Liver (tissue), 3 donors: ENCODE measurements around the gene EEFSEC.

Source experiments
- CTCF ChIP-seq: fragments of 150-350 bp; IDR thresholded peaks from 2 replicates; pipeline ENCODE4 v1.5.1; 2017; ENCODE audit warnings: improper control_type of control experiment, low read depth, low read length; ENCODE audit not compliant: missing input control
- EGR1 ChIP-seq, 2 donors: IDR thresholded peaks; 2 replicates each; pipeline ENCODE4 v1.6.1; 2016 to 2018; ENCODE audit warnings: antibody characterized with exemption in 2 of 2, low read depth in 2 of 2
- FOXA1 ChIP-seq: IDR thresholded peaks from 2 replicates; pipeline ENCODE4 v1.6.1; 2016; ENCODE audit warnings: antibody characterized with exemption
- GABPA ChIP-seq, 2 donors: IDR thresholded peaks in 1 of 2; conservative IDR thresholded peaks in 1 of 2; 2 replicates each; pipeline ENCODE4 v1.6.1; 2016; ENCODE audit warnings: antibody characterized with exemption in 2 of 2, mild to moderate bottlenecking in 1 of 2, moderate library complexity in 1 of 2
- HNF4A ChIP-seq, 2 donors: conservative IDR thresholded peaks; 2 replicates each; pipeline ENCODE4 v1.6.1; 2016; ENCODE audit warnings: antibody characterized with exemption in 2 of 2, mild to moderate bottlenecking in 2 of 2
- HNF4G ChIP-seq: IDR thresholded peaks from 2 replicates; pipeline ENCODE4 v1.6.1; 2016; ENCODE audit warnings: antibody characterized with exemption
- MAX ChIP-seq: IDR thresholded peaks from 2 replicates; pipeline ENCODE4 v1.6.1; 2016; ENCODE audit warnings: antibody characterized with exemption
- NR2F2 ChIP-seq: IDR thresholded peaks from 2 replicates; pipeline ENCODE4 v1.6.1; 2016; ENCODE audit warnings: antibody characterized with exemption
- RAD21 ChIP-seq, 2 donors: IDR thresholded peaks; 2 replicates each; pipeline ENCODE4 v1.6.1; 2016; ENCODE audit warnings: antibody characterized with exemption in 2 of 2, mild to moderate bottlenecking in 2 of 2
- RXRA ChIP-seq, 2 donors: IDR thresholded peaks; 2 replicates each; pipeline ENCODE4 v1.6.1; 2017 to 2018; ENCODE audit warnings: antibody characterized with exemption in 2 of 2, mild to moderate bottlenecking in 1 of 2
- SP1 ChIP-seq: IDR thresholded peaks from 2 replicates; pipeline ENCODE4 v1.6.1; 2018; ENCODE audit warnings: antibody characterized with exemption, mild to moderate bottlenecking
- TAF1 ChIP-seq: conservative IDR thresholded peaks from 2 replicates; pipeline ENCODE4 v1.6.1; 2016; ENCODE audit warnings: antibody characterized with exemption, mild to moderate bottlenecking
- ZBTB33 ChIP-seq: IDR thresholded peaks from 2 replicates; pipeline ENCODE4 v1.6.1; 2016; ENCODE audit warnings: antibody characterized with exemption
- TF ChIP-seq, protein P1 (sequence below): IDR thresholded peaks from 2 replicates; pipeline ENCODE4 v1.6.1; 2016; ENCODE audit warnings: antibody characterized with exemption, mild to moderate bottlenecking
- donor health status: healthy.
- donor health status: healthy.

- no peak for TF ChIP-seq MAX
- no peak for TF ChIP-seq FOXA1
- no peak for TF ChIP-seq CTCF
- no peak for TF ChIP-seq ZBTB33
- TF ChIP-seq GABPA (IDR thresholded peaks at IDR 0.05 in 1 of 2, conservative IDR thresholded peaks at IDR 0.05 in 1 of 2) = no peak
- TF ChIP-seq TAF1 = no peak
- TF ChIP-seq, protein P1, sequence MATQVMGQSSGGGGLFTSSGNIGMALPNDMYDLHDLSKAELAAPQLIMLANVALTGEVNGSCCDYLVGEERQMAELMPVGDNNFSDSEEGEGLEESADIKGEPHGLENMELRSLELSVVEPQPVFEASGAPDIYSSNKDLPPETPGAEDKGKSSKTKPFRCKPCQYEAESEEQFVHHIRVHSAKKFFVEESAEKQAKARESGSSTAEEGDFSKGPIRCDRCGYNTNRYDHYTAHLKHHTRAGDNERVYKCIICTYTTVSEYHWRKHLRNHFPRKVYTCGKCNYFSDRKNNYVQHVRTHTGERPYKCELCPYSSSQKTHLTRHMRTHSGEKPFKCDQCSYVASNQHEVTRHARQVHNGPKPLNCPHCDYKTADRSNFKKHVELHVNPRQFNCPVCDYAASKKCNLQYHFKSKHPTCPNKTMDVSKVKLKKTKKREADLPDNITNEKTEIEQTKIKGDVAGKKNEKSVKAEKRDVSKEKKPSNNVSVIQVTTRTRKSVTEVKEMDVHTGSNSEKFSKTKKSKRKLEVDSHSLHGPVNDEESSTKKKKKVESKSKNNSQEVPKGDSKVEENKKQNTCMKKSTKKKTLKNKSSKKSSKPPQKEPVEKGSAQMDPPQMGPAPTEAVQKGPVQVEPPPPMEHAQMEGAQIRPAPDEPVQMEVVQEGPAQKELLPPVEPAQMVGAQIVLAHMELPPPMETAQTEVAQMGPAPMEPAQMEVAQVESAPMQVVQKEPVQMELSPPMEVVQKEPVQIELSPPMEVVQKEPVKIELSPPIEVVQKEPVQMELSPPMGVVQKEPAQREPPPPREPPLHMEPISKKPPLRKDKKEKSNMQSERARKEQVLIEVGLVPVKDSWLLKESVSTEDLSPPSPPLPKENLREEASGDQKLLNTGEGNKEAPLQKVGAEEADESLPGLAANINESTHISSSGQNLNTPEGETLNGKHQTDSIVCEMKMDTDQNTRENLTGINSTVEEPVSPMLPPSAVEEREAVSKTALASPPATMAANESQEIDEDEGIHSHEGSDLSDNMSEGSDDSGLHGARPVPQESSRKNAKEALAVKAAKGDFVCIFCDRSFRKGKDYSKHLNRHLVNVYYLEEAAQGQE = no peak
- TF ChIP-seq SP1 = no peak
- TF ChIP-seq HNF4A (conservative IDR thresholded peaks at IDR 0.05) = no peak
- TF ChIP-seq NR2F2 = no peak
- TF ChIP-seq EGR1 (IDR thresholded peaks at IDR 0.05; ENCODE audit: low read depth in 2 of 2) = no peak
- TF ChIP-seq RAD21 (IDR thresholded peaks at IDR 0.05) = no peak
- TF ChIP-seq HNF4G = no peak
- TF ChIP-seq RXRA (IDR thresholded peaks at IDR 0.05) = no peak
Observed at GRCh38 chr3:128173849-128174248, 20.6 kb downstream of the EEFSEC start.
